ENCODE data around the gene SHOC1. TPM values are rescaled to one million over a fixed set of nuclear protein-coding genes. Genes with fewer than 3 reads are reported as not detected.
A peak's percentile ranks its signal among the peaks of the same experiment; 100 is the strongest.

SHOC1 gene
- total RNA-seq (not detected), polyA plus RNA-seq (not detected)
- long read RNA-seq, donor 1: 0 reads
- long read RNA-seq, donor 2: 0 reads
- long read RNA-seq, donor 3, partial matches to known transcripts: 0 of 2 reads
- long read RNA-seq, donor 3, other reads (novel, unspliced or antisense): 2 of 2 reads
- long read RNA-seq, donor 4: 0 reads

- DNase-seq: peak in 1 of 3 donors; percentile 44
- Histone ChIP-seq H3K27ac (ENCODE audit: low read length) (no peak within 1 kb of the TSS), H3K4me1 (ENCODE audit: control insufficient read depth, insufficient read depth, low read length) (no peaks in the 10 kb centered on the region), H3K27me3 (ENCODE audit: control insufficient read depth, insufficient read depth) (no peaks in the 10 kb centered on the region), H3K4me3 (ENCODE audit: low read length) (no peak within 1 kb of the TSS), H3K9me3 (ENCODE audit: control insufficient read depth, low read length) (no peaks in the 10 kb centered on the region)
- peak; percentile 51 to 56 for ATAC-seq
- intact Hi-C loops (cut with DNase I): no loop called here
- WGBS: 80% methylated on average over 29 of the region's 29 CpGs
These were observed at the start of gene SHOC1 for GRCh38 chr9:111794835-111795556. Gene SHOC1 (minus strand): TSS chr9:111794937. CDS start chr9:111791418, 3,519 bp downstream.

- no peaks in the 10 kb centered on the region for H3K4me1 ChIP-seq (ENCODE audit: control insufficient read depth, insufficient read depth, low read length)
- no peak overlapping the region for H3K27ac ChIP-seq (ENCODE audit: low read length)
- no peaks in the 10 kb centered on the region for H3K27me3 ChIP-seq (ENCODE audit: control insufficient read depth, insufficient read depth)
- H3K9me3 ChIP-seq (ENCODE audit: control insufficient read depth, low read length): no peaks in the 10 kb centered on the region
- no peak overlapping the region for H3K4me3 ChIP-seq (ENCODE audit: low read length)
- WGBS: 91% methylated on average over 3 of the region's 3 CpGs
- intact Hi-C loops (cut with DNase I): no loop called here
- DNase-seq (no peak), ATAC-seq (no peak)
These were observed 49.2 kb upstream of the SHOC1 start for GRCh38 chr9:111843971-111844370.

- WGBS: 95% methylated on average over 1 of the region's 1 CpG
- intact Hi-C loops (cut with DNase I): no loop called here
- ATAC-seq (no peak), DNase-seq (no peak)
- Histone ChIP-seq H3K27me3 (ENCODE audit: control insufficient read depth, insufficient read depth) (no peaks in the 10 kb centered on the region), H3K27ac (ENCODE audit: low read length) (no peak overlapping the region), H3K9me3 (ENCODE audit: control insufficient read depth, low read length) (no peaks in the 10 kb centered on the region), H3K4me3 (ENCODE audit: low read length) (no peak overlapping the region), H3K4me1 (ENCODE audit: control insufficient read depth, insufficient read depth, low read length) (no peaks in the 10 kb centered on the region)
These were observed 47.6 kb upstream of the SHOC1 start for GRCh38 chr9:111842313-111842712.

GRCh38 chr9:111840442-111840841 lies 45.7 kb upstream of the SHOC1 start:
- Histone ChIP-seq H3K27ac (ENCODE audit: low read length) (no peak overlapping the region), H3K27me3 (ENCODE audit: control insufficient read depth, insufficient read depth) (no peaks in the 10 kb centered on the region), H3K4me3 (ENCODE audit: low read length) (no peak overlapping the region), H3K9me3 (ENCODE audit: control insufficient read depth, low read length) (no peaks in the 10 kb centered on the region), H3K4me1 (ENCODE audit: control insufficient read depth, insufficient read depth, low read length) (no peaks in the 10 kb centered on the region)
- 74% methylated on average over 1 of the region's 1 CpG for WGBS
- no peak for DNase-seq
- no peak for ATAC-seq
- intact Hi-C loops (cut with DNase I): no loop called here

GRCh38 chr9:111839987-111840386 lies 45.2 kb upstream of the SHOC1 start:
- H3K9me3 ChIP-seq (ENCODE audit: control insufficient read depth, low read length): no peaks in the 10 kb centered on the region
- ATAC-seq (no peak), DNase-seq (no peak)
- no peak overlapping the region for H3K4me3 ChIP-seq (ENCODE audit: low read length)
- no peaks in the 10 kb centered on the region for H3K27me3 ChIP-seq (ENCODE audit: control insufficient read depth, insufficient read depth)
- intact Hi-C loops (cut with DNase I): no loop called here
- no peak overlapping the region for H3K27ac ChIP-seq (ENCODE audit: low read length)
- 68% methylated on average over 2 of the region's 2 CpGs for WGBS
- H3K4me1 ChIP-seq (ENCODE audit: control insufficient read depth, insufficient read depth, low read length): no peaks in the 10 kb centered on the region

GRCh38 chr9:111839387-111839786 lies 44.6 kb upstream of the SHOC1 start:
- ATAC-seq: no peak
- H3K4me1 ChIP-seq (ENCODE audit: control insufficient read depth, insufficient read depth, low read length): no peaks in the 10 kb centered on the region
- H3K27ac ChIP-seq (ENCODE audit: low read length): no peak overlapping the region
- no peak overlapping the region for H3K4me3 ChIP-seq (ENCODE audit: low read length)
- 55% methylated on average over 6 of the region's 6 CpGs for WGBS
- intact Hi-C loops (cut with DNase I): no loop called here
- no peaks in the 10 kb centered on the region for H3K9me3 ChIP-seq (ENCODE audit: control insufficient read depth, low read length)
- no peaks in the 10 kb centered on the region for H3K27me3 ChIP-seq (ENCODE audit: control insufficient read depth, insufficient read depth)
- DNase-seq: peak in 1 of 3 donors; percentile 14

- H3K4me1 ChIP-seq (ENCODE audit: control insufficient read depth, insufficient read depth, low read length): no peaks in the 10 kb centered on the region
- H3K27me3 ChIP-seq (ENCODE audit: control insufficient read depth, insufficient read depth): no peaks in the 10 kb centered on the region
- intact Hi-C loops (cut with DNase I): no loop called here
- H3K9me3 ChIP-seq (ENCODE audit: control insufficient read depth, low read length): no peaks in the 10 kb centered on the region
- 40% methylated on average over 2 of the region's 2 CpGs for WGBS
- H3K4me3 ChIP-seq (ENCODE audit: low read length): no peak overlapping the region
- no peak for DNase-seq
- H3K27ac ChIP-seq (ENCODE audit: low read length): no peak overlapping the region
- ATAC-seq: no peak
These were observed 43.7 kb upstream of the SHOC1 start for GRCh38 chr9:111838439-111838838.

GRCh38 chr9:111836311-111836710 lies 41.6 kb upstream of the SHOC1 start:
- ATAC-seq: no peak
- no peaks in the 10 kb centered on the region for H3K4me1 ChIP-seq (ENCODE audit: control insufficient read depth, insufficient read depth, low read length)
- H3K4me3 ChIP-seq (ENCODE audit: low read length): no peak overlapping the region
- H3K27me3 ChIP-seq (ENCODE audit: control insufficient read depth, insufficient read depth): no peaks in the 10 kb centered on the region
- no peak overlapping the region for H3K27ac ChIP-seq (ENCODE audit: low read length)
- H3K9me3 ChIP-seq (ENCODE audit: control insufficient read depth, low read length): no peaks in the 10 kb centered on the region
- DNase-seq: no peak
- intact Hi-C loops (cut with DNase I): no loop called here
- 55% methylated on average over 2 of the region's 2 CpGs for WGBS

GRCh38 chr9:111833941-111834340 lies 39.2 kb upstream of the SHOC1 start:
- Histone ChIP-seq H3K4me3 (ENCODE audit: low read length) (no peak overlapping the region), H3K9me3 (ENCODE audit: control insufficient read depth, low read length) (no peaks in the 10 kb centered on the region), H3K27ac (ENCODE audit: low read length) (no peak overlapping the region), H3K27me3 (ENCODE audit: control insufficient read depth, insufficient read depth) (no peaks in the 10 kb centered on the region), H3K4me1 (ENCODE audit: control insufficient read depth, insufficient read depth, low read length) (no peaks in the 10 kb centered on the region)
- WGBS: 80% methylated on average over 4 of the region's 4 CpGs
- intact Hi-C loops (cut with DNase I): no loop called here
- no peak for ATAC-seq
- DNase-seq: no peak

- no peak overlapping the region for H3K4me3 ChIP-seq (ENCODE audit: low read length)
- DNase-seq (no peak), ATAC-seq (no peak)
- intact Hi-C loops (cut with DNase I): no loop called here
- no peaks in the 10 kb centered on the region for H3K9me3 ChIP-seq (ENCODE audit: control insufficient read depth, low read length)
- H3K27me3 ChIP-seq (ENCODE audit: control insufficient read depth, insufficient read depth): no peaks in the 10 kb centered on the region
- H3K27ac ChIP-seq (ENCODE audit: low read length): no peak overlapping the region
- H3K4me1 ChIP-seq (ENCODE audit: control insufficient read depth, insufficient read depth, low read length): no peaks in the 10 kb centered on the region
- 94% methylated on average over 2 of the region's 2 CpGs for WGBS
These were observed 37.7 kb upstream of the SHOC1 start for GRCh38 chr9:111832449-111832848.

GRCh38 chr9:111831371-111832108 lies 36.8 kb upstream of the SHOC1 start:
- Histone ChIP-seq H3K27ac (ENCODE audit: low read length) (no peak overlapping the region), H3K4me3 (ENCODE audit: low read length) (no peak overlapping the region), H3K27me3 (ENCODE audit: control insufficient read depth, insufficient read depth) (no peaks in the 10 kb centered on the region), H3K9me3 (ENCODE audit: control insufficient read depth, low read length) (no peaks in the 10 kb centered on the region), H3K4me1 (ENCODE audit: control insufficient read depth, insufficient read depth, low read length) (no peaks in the 10 kb centered on the region)
- WGBS: 73% methylated on average over 5 of the region's 5 CpGs
- intact Hi-C loops (cut with DNase I): no loop called here
- no peak for DNase-seq
- ATAC-seq: no peak

Data from right cardiac atrium (tissue), 5 donors.